Neutrophil (primary cell): Measurements from ENCODE around the gene RASA1.

Experiments used
- H3K27ac ChIP-seq: fragments of 200-600 bp; sonication (generic); 2 replicates; pipeline ENCODE4 v1.5.1; 2016; ENCODE audit warnings: mild to moderate bottlenecking, moderate library complexity
- H3K27me3 ChIP-seq: fragments of 200-600 bp; sonication (generic); 2 replicates; pipeline ENCODE4 v1.6.0; 2016; ENCODE audit warnings: mild to moderate bottlenecking
- H3K36me3 ChIP-seq: fragments of 200-600 bp; sonication (generic); 2 replicates; pipeline ENCODE4 v1.5.1; 2017
- H3K4me1 ChIP-seq, 2 experiments: fragments of 200-600 bp in 1 of 2; sonication (generic) in 1 of 2; 1 replicate in 1 of 2; 2 replicates in 1 of 2; pipeline versions ENCODE4 v1.5.1 to v1.6.1; 2013 to 2016; ENCODE audit warnings: low read depth in 1 of 2, low read length in 1 of 2, mild to moderate bottlenecking in 1 of 2, moderate library complexity in 1 of 2; ENCODE audit not compliant: control insufficient read depth in 1 of 2, insufficient read depth in 1 of 2
- H3K4me3 ChIP-seq, 2 experiments: fragments of 200-600 bp in 1 of 2; sonication (generic) in 1 of 2; 1 replicate in 1 of 2; 2 replicates in 1 of 2; pipeline ENCODE4 v1.5.1; 2013 to 2016; ENCODE audit warnings: low read depth in 1 of 2, low read length in 1 of 2, mild to moderate bottlenecking in 1 of 2, moderate library complexity in 1 of 2
- H3K9me3 ChIP-seq: fragments of 200-600 bp; sonication (generic); 2 replicates; pipeline ENCODE4 v1.5.1; 2016
- CTCF ChIP-seq: fragments of 200-600 bp; sonication (generic); IDR thresholded peaks from 2 replicates; pipeline ENCODE4 v1.5.1; 2016; ENCODE audit warnings: antibody characterized with exemption

RASA1 gene

GRCh38 chr5:87267574-87268125 lies at the start of gene RASA1:
Gene RASA1 (plus strand): TSS chr5:87267883. CDS start chr5:87268452, 569 bp downstream.
- H3K4me3 ChIP-seq = peak within 1 kb of the TSS; percentile 67 to 86
- TF ChIP-seq CTCF = peak; percentile 18
- H3K4me1 ChIP-seq = peaks cover 31 to 33% of the 10 kb centered on the region in 2 experiments
- peak within 1 kb of the TSS; percentile 90 for H3K27ac ChIP-seq
- H3K27me3 ChIP-seq = no peaks in the 10 kb centered on the region
- no peaks in the 10 kb centered on the region for H3K9me3 ChIP-seq
- no peaks in the 10 kb centered on the region for H3K36me3 ChIP-seq

GRCh38 chr5:87229780-87230179 lies 37.9 kb upstream of the RASA1 start:
- no peaks in the 10 kb centered on the region for H3K36me3 ChIP-seq
- TF ChIP-seq CTCF = no peak
- H3K27me3 ChIP-seq = no peaks in the 10 kb centered on the region
- H3K9me3 ChIP-seq = no peaks in the 10 kb centered on the region
- H3K4me3 ChIP-seq = no peak overlapping the region
- H3K4me1 ChIP-seq = peaks cover 0 to 6% of the 10 kb centered on the region in 2 experiments
- no peak overlapping the region for H3K27ac ChIP-seq

GRCh38 chr5:87231037-87231808 lies 36.5 kb upstream of the RASA1 start:
- Histone ChIP-seq H3K4me1 (no peaks in the 10 kb centered on the region), H3K4me3 (no peak overlapping the region), H3K27me3 (no peaks in the 10 kb centered on the region), H3K9me3 (no peaks in the 10 kb centered on the region), H3K27ac (no peak overlapping the region), H3K36me3 (no peaks in the 10 kb centered on the region)
- TF ChIP-seq CTCF = no peak

- Histone ChIP-seq H3K4me1 (no peaks in the 10 kb centered on the region), H3K9me3 (no peaks in the 10 kb centered on the region), H3K27ac (no peak overlapping the region), H3K4me3 (no peak overlapping the region), H3K36me3 (no peaks in the 10 kb centered on the region), H3K27me3 (no peaks in the 10 kb centered on the region)
- no peak for TF ChIP-seq CTCF
Observed at GRCh38 chr5:87233143-87233542, 34.5 kb upstream of the RASA1 start.

GRCh38 chr5:87241555-87241954 lies 26.1 kb upstream of the RASA1 start:
- Histone ChIP-seq H3K4me1 (peaks cover 21 to 27% of the 10 kb centered on the region in 2 experiments), H3K27ac (no peak overlapping the region), H3K9me3 (no peaks in the 10 kb centered on the region), H3K27me3 (no peaks in the 10 kb centered on the region), H3K36me3 (no peaks in the 10 kb centered on the region), H3K4me3 (no peak overlapping the region)
- no peak for TF ChIP-seq CTCF
